HG02852 (cell line): ENCODE results near the gene ATRNL1.

Experiments
- ATAC-seq: cut with Tn5 transposase; IDR thresholded peaks from one replicate; pipeline ENCODE4 v1.9.1; 2021; ENCODE audit warnings: mild to moderate bottlenecking, moderate library complexity; ENCODE audit not compliant: unreplicated experiment

Gene ATRNL1

GRCh38 chr10:115972426-115972825, 879.3 kb downstream of the ATRNL1 start:
- no peak for ATAC-seq

GRCh38 chr10:115974351-115974750, 881.2 kb downstream of the ATRNL1 start:
- no peak for ATAC-seq

- no peak for ATAC-seq
Observed at GRCh38 chr10:115974816-115975430, 881.8 kb downstream of the ATRNL1 start.

GRCh38 chr10:115975506-115975905, 882.3 kb downstream of the ATRNL1 start:
- ATAC-seq: no peak

GRCh38 chr10:115976342-115976741, 883.2 kb downstream of the ATRNL1 start:
- no peak for ATAC-seq

- ATAC-seq: no peak
Observed at GRCh38 chr10:115977855-115978254, 884.7 kb downstream of the ATRNL1 start.

- ATAC-seq: no peak
Observed at GRCh38 chr10:115979576-115979975, 886.4 kb downstream of the ATRNL1 start.

GRCh38 chr10:115980470-115980869, 887.3 kb downstream of the ATRNL1 start:
- ATAC-seq: no peak

GRCh38 chr10:115981081-115981480, 887.9 kb downstream of the ATRNL1 start:
- no peak for ATAC-seq

GRCh38 chr10:115982076-115982475, 888.9 kb downstream of the ATRNL1 start:
- ATAC-seq: no peak

GRCh38 chr10:115982526-115982925, 889.4 kb downstream of the ATRNL1 start:
- no peak for ATAC-seq

GRCh38 chr10:115985786-115986185, 892.6 kb downstream of the ATRNL1 start:
- no peak for ATAC-seq

GRCh38 chr10:115988380-115988779, 895.2 kb downstream of the ATRNL1 start:
- ATAC-seq: no peak

GRCh38 chr10:115989621-115990020, 896.5 kb downstream of the ATRNL1 start:
- ATAC-seq: no peak

- ATAC-seq: no peak
Observed at GRCh38 chr10:115992236-115992986, 899.2 kb downstream of the ATRNL1 start.

- ATAC-seq: no peak
Observed at GRCh38 chr10:115996031-115996430, 902.9 kb downstream of the ATRNL1 start.

GRCh38 chr10:115998301-115998700, 905.1 kb downstream of the ATRNL1 start:
- no peak for ATAC-seq
